ENCODE data around the gene RUNX3.

GRCh38 chr1:24898152-24898908 lies 31.7 kb downstream of the RUNX3 start:
- TF ChIP-seq CTCF (conservative IDR thresholded peaks at IDR 0.05; ENCODE audit: low read length), result peak; percentile 94
- TF ChIP-seq EZH2phosphoT487 (IDR thresholded peaks at IDR 0.05; ENCODE audit: borderline replicate concordance), result no peak
